Chondrocyte (in vitro differentiated cells): Measurements from ENCODE around the gene NEU2. TPM values are rescaled to one million over a fixed set of nuclear protein-coding genes. Genes with fewer than 3 reads are reported as not detected.

Experiments used
- DNase-seq: peaks from one replicate; pipeline ENCODE4 v3.0.0; 2021; ENCODE audit warnings: mixed read lengths, low spot score
- H3K27ac Mint-ChIP-seq: one replicate; pipeline ENCODE4 v1.8.0; 2021; ENCODE audit warnings: mild to moderate bottlenecking, moderate library complexity, mixed read lengths; ENCODE audit not compliant: unreplicated experiment
- H3K27me3 Mint-ChIP-seq: 2 replicates; pipeline ENCODE4 v1.8.0; 2021; ENCODE audit warnings: low read depth, mixed read lengths
- H3K36me3 Mint-ChIP-seq: 2 replicates; pipeline ENCODE4 v1.8.0; 2021; ENCODE audit warnings: low read depth, mixed read lengths
- H3K4me1 Mint-ChIP-seq: 2 replicates; pipeline ENCODE4 v1.8.0; 2021; ENCODE audit warnings: low read depth, mild to moderate bottlenecking, mixed read lengths
- H3K4me3 Mint-ChIP-seq: one replicate; pipeline ENCODE4 v1.8.0; 2021; ENCODE audit warnings: mild to moderate bottlenecking, moderate library complexity, mixed read lengths; ENCODE audit not compliant: unreplicated experiment
- H3K9me3 Mint-ChIP-seq: 2 replicates; pipeline ENCODE4 v1.8.0; 2021; ENCODE audit warnings: low read depth, mixed read lengths
- CTCF ChIP-seq: fragments of 200-600 bp; sonication (generic); IDR thresholded peaks from 2 replicates; pipeline ENCODE4 v1.5.0; 2021; ENCODE audit warnings: antibody characterized with exemption, mild to moderate bottlenecking, moderate library complexity
- total RNA-seq: library from RNA; stranded (reverse); gene quantifications from 3 replicates; pipeline ENCODE4 v1.2.1, GENCODE V29; 2021

NEU2 gene
- total RNA-seq, 1 donor from 2014 or later: not detected

- Mint-ChIP-seq H3K27ac (no peak overlapping the region), H3K9me3 (peaks cover 3% of the 10 kb centered on the region), H3K4me1 (peaks cover 15% of the 10 kb centered on the region), H3K36me3 (no peaks in the 10 kb centered on the region), H3K27me3 (no peaks in the 10 kb centered on the region), H3K4me3 (no peak overlapping the region)
- TF ChIP-seq CTCF: no peak
- peak; percentile 39 for DNase-seq
Measured at GRCh38 chr2:233010569-233011267, 21.8 kb upstream of the NEU2 start.

- Mint-ChIP-seq H3K9me3 (peaks cover 3% of the 10 kb centered on the region), H3K36me3 (no peaks in the 10 kb centered on the region), H3K4me1 (peaks cover 15% of the 10 kb centered on the region), H3K27ac (no peak overlapping the region), H3K27me3 (no peaks in the 10 kb centered on the region), H3K4me3 (no peak overlapping the region)
- peak; percentile 28 for DNase-seq
- no peak for TF ChIP-seq CTCF
Measured at GRCh38 chr2:233011268-233011650, 21.2 kb upstream of the NEU2 start.

- no peak for TF ChIP-seq CTCF
- DNase-seq: peak; percentile 28
- Mint-ChIP-seq H3K9me3 (peaks cover 3% of the 10 kb centered on the region), H3K27me3 (no peaks in the 10 kb centered on the region), H3K4me3 (no peak overlapping the region), H3K36me3 (no peaks in the 10 kb centered on the region), H3K27ac (no peak overlapping the region), H3K4me1 (peaks cover 15% of the 10 kb centered on the region)
Measured at GRCh38 chr2:233011702-233012131, 20.8 kb upstream of the NEU2 start.

GRCh38 chr2:233012301-233012971 is 20.0 kb upstream of the NEU2 start:
- peaks cover 14% of the 10 kb centered on the region for H3K4me1 Mint-ChIP-seq
- DNase-seq: peak; percentile 20
- TF ChIP-seq CTCF: no peak
- no peak overlapping the region for H3K27ac Mint-ChIP-seq
- no peaks in the 10 kb centered on the region for H3K36me3 Mint-ChIP-seq
- no peak overlapping the region for H3K4me3 Mint-ChIP-seq
- H3K9me3 Mint-ChIP-seq: peaks cover 5% of the 10 kb centered on the region
- H3K27me3 Mint-ChIP-seq: no peaks in the 10 kb centered on the region

- no peak within 1 kb of the TSS for H3K27ac Mint-ChIP-seq
- H3K4me3 Mint-ChIP-seq: no peak within 1 kb of the TSS
- H3K4me1 Mint-ChIP-seq: peaks cover 8% of the 10 kb centered on the region
- H3K9me3 Mint-ChIP-seq: peaks cover 8% of the 10 kb centered on the region
- H3K36me3 Mint-ChIP-seq: no peaks in the 10 kb centered on the region
- H3K27me3 Mint-ChIP-seq: no peaks in the 10 kb centered on the region
- TF ChIP-seq CTCF: no peak
- peak; percentile 52 for DNase-seq
Measured at GRCh38 chr2:233013027-233013461, 19.4 kb upstream of the NEU2 start, which contains the start of gene NGEF. TSS of gene NGEF (minus strand) at chr2:233013256. CDS start at chr2:232974890, 38,366 bp downstream.
